Peyer's patch (tissue), 4 donors: ENCODE measurements around the gene PDE4B.

Experiments used
- CTCF ChIP-seq, 6 experiments: fragments of 450-650 bp in 4 of 6; fragments of 200-600 bp in 2 of 6; sonication (generic) in 1 of 6; IDR thresholded peaks; one replicate each; pipeline ENCODE4 v1.5.1; 2017 to 2019; ENCODE audit warnings: antibody characterized with exemption in 6 of 6, mild to moderate bottlenecking in 3 of 6, moderate library complexity in 1 of 6
- POLR2A ChIP-seq, 2 donors: fragments of 450-650 bp; IDR thresholded peaks; one replicate each; pipeline ENCODE4 v1.5.1; 2017; ENCODE audit warnings: antibody characterized with exemption in 2 of 2, mild to moderate bottlenecking in 2 of 2, moderate library complexity in 2 of 2

- TF ChIP-seq POLR2A (IDR thresholded peaks at IDR 0.05) (no peak), CTCF (IDR thresholded peaks at IDR 0.05) (no peak)
Measured at GRCh38 chr1:65949933-65950332, 157.2 kb downstream of the PDE4B start.
